ENCODE measurements around the gene GDF2. TPM values are rescaled to one million over a fixed set of nuclear protein-coding genes. Genes with fewer than 3 reads are reported as not detected.

GDF2 gene
- total RNA-seq, 1 donor from 2014 or later: not detected

DNA sequence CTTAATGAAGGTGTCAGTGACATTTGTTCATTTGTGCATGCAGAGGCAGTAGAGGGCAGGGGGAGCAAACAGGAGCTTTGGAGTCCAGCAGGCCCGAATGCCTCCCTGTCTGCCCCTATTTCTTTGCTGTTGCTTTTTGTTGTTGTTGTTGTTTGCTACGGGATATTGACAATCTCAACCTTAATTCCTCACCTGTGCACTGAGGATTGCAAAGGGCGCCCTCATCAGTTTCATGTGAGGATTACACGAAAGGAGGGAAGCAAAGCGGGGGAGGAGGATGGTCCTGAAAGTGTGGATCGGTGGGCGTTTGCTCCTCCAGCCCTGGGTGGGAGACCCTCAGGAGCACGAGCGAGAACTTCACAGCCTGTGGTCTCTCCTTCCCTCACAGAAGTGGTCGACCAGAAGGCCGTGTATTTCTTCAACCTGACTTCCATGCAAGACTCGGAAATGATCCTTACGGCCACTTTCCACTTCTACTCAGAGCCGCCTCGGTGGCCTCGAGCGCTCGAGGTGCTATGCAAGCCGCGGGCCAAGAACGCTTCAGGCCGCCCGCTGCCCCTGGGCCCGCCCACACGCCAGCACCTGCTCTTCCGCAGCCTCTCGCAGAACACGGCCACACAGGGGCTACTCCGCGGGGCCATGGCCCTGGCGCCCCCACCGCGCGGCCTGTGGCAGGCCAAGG lies 12.7 kb upstream of the GDF2 start:
- Histone ChIP-seq H3K27me3 (peaks cover 6% of the 10 kb centered on the region), H3K36me3 (no peaks in the 10 kb centered on the region), H3K4me1 (peaks cover 7% of the 10 kb centered on the region), H3K9me3 (no peaks in the 10 kb centered on the region), H3K27ac (no peak overlapping the region), H3K4me3 (no peak overlapping the region)
- intact Hi-C loops (cut with DNase I): loop anchor here (10.0 kb wide), 1 partner anchor 265 kb away; no protein-coding TSS in a partner anchor
- DNase-seq (no peak), ATAC-seq (no peak)
- TF ChIP-seq, protein P1, sequence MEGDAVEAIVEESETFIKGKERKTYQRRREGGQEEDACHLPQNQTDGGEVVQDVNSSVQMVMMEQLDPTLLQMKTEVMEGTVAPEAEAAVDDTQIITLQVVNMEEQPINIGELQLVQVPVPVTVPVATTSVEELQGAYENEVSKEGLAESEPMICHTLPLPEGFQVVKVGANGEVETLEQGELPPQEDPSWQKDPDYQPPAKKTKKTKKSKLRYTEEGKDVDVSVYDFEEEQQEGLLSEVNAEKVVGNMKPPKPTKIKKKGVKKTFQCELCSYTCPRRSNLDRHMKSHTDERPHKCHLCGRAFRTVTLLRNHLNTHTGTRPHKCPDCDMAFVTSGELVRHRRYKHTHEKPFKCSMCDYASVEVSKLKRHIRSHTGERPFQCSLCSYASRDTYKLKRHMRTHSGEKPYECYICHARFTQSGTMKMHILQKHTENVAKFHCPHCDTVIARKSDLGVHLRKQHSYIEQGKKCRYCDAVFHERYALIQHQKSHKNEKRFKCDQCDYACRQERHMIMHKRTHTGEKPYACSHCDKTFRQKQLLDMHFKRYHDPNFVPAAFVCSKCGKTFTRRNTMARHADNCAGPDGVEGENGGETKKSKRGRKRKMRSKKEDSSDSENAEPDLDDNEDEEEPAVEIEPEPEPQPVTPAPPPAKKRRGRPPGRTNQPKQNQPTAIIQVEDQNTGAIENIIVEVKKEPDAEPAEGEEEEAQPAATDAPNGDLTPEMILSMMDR (IDR thresholded peaks at IDR 0.05): peak; percentile 21

DNA sequence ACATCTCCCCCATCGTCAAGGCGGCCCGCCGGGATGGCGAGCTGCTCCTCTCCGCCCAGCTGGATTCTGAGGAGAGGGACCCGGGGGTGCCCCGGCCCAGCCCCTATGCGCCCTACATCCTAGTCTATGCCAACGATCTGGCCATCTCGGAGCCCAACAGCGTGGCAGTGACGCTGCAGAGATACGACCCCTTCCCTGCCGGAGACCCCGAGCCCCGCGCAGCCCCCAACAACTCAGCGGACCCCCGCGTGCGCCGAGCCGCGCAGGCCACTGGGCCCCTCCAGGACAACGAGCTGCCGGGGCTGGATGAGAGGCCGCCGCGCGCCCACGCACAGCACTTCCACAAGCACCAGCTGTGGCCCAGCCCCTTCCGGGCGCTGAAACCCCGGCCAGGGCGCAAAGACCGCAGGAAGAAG lies 12.2 kb upstream of the GDF2 start:
- Histone ChIP-seq H3K4me1 (peaks cover 7% of the 10 kb centered on the region), H3K4me3 (no peak overlapping the region), H3K9me3 (no peaks in the 10 kb centered on the region), H3K27ac (no peak overlapping the region), H3K36me3 (no peaks in the 10 kb centered on the region), H3K27me3 (peaks cover 6% of the 10 kb centered on the region)
- DNase-seq (no peak), ATAC-seq (no peak)
- intact Hi-C loops (cut with DNase I): loop anchor here (10.0 kb wide), 1 partner anchor 265 kb away; no protein-coding TSS in a partner anchor
- TF ChIP-seq, protein P1 (IDR thresholded peaks at IDR 0.05): no peak

DNA sequence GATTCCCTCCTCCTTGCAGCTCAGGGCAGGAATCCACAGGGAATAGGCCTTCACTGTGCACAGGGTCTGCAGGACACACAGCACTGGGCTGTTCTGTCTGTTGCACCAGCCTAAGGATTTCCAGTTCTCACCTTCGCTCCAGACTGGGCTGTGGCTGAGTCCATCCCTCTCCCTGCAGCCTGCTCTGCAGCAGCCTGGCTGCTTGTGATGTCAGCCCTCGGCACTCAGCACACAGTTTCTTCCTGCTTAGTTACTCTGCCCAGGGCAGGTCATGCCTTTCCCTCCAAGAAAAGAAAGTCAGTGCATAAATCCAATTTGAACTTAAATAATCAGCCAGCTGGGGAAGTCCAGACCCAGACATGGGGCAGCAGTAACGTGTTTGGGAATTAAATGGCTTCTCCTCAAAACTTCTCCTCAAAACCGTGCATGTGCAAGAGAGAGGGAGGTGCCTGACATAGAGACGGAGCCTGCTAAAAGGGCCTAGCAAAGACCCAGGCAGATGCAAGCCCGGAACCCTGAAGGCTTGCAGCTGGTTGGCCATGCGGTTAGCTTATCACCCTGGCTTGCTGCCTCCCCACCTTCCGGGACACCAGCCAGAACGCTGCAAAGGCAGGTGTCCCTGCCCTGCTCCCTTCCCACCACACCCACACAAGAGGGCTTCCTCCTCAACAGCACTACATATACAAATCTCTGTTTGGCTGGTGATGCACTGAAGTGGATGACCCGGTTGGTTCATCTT lies 10.9 kb upstream of the GDF2 start:
- peaks cover 6% of the 10 kb centered on the region for H3K27me3 ChIP-seq
- ATAC-seq (no peak), DNase-seq (no peak)
- no peaks in the 10 kb centered on the region for H3K36me3 ChIP-seq
- no peak overlapping the region for H3K4me3 ChIP-seq
- intact Hi-C loops (cut with DNase I): loop anchor here (10.0 kb wide), 1 partner anchor 267 kb away; no protein-coding TSS in a partner anchor
- H3K4me1 ChIP-seq: peaks cover 7% of the 10 kb centered on the region
- TF ChIP-seq, protein P1 (IDR thresholded peaks at IDR 0.05): no peak
- H3K27ac ChIP-seq: no peak overlapping the region
- no peaks in the 10 kb centered on the region for H3K9me3 ChIP-seq

DNA sequence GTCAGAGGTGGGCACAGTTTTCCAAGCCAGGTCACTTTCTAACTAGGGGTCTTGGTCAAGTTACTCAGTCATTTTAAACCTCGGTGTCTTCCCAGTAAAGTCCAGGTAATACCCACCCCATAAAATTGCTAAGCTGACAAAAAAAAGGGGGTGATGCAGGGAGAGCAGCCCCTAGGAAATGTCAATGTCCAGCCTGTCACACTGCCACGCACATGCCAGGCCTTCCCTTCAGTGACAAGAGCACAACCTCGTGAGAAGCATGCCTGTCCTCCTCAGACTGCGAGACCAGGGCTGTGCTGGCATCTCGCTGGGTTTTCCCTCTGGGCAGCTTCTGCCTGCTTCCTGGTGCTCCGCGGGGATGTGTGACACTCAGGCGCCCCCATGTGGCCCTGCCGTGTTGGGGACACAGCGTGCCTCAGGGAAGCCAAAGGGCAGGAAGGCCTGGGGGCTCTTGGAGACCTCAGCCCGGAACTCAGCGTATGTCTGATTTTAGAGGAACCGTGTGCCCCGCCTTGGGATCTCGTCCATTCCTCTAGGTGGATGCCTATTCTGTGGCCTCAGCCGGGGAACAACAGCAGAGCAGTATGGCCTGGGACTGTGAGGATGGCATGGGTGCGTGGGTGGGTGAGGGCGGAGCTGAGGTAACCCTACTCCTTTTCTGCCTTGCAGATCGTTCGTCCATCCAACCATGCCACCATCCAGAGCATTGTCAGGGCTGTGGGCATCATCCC lies 10.2 kb upstream of the GDF2 start:
- TF ChIP-seq, protein P1 (IDR thresholded peaks at IDR 0.05): peak; percentile 83
- Histone ChIP-seq H3K27ac (no peak overlapping the region), H3K36me3 (no peaks in the 10 kb centered on the region), H3K4me1 (peaks cover 7% of the 10 kb centered on the region), H3K27me3 (peaks cover 4% of the 10 kb centered on the region), H3K4me3 (no peak overlapping the region), H3K9me3 (no peaks in the 10 kb centered on the region)
- DNase-seq: peak; percentile 90
- intact Hi-C loops (cut with DNase I): loop anchor here (10.0 kb wide), 1 partner anchor 267 kb away; no protein-coding TSS in a partner anchor
- ATAC-seq: peak; percentile 94

DNA sequence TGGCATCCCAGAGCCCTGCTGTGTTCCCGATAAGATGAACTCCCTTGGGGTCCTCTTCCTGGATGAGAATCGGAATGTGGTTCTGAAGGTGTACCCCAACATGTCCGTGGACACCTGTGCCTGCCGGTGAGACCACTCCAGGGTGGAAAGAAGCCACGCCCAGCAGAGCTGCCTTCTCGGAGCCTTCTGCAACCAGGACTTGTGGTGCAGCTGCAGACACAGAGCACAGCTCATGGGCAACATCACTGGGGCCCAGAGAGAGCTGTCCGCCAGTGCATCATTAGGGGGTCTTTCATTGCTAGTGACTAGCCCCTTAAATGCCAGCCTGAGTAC lies 9.6 kb upstream of the GDF2 start:
- no peak for ATAC-seq
- TF ChIP-seq, protein P1 (IDR thresholded peaks at IDR 0.05): no peak

More for the DNA sequence above, 9.6 kb upstream of the GDF2 start:
- Histone ChIP-seq H3K4me1 (peaks cover 7% of the 10 kb centered on the region), H3K36me3 (no peaks in the 10 kb centered on the region), H3K27me3 (no peaks in the 10 kb centered on the region), H3K27ac (no peak overlapping the region), H3K4me3 (no peak overlapping the region), H3K9me3 (no peaks in the 10 kb centered on the region)
- no peak for DNase-seq
- intact Hi-C loops (cut with DNase I): loop anchor here (10.0 kb wide), 1 partner anchor 268 kb away; no protein-coding TSS in a partner anchor

All from upper lobe of right lung (tissue), 1 donor.